Endothelial cell of umbilical vein (primary cell): ENCODE results near the gene PTPN3. TPM values are rescaled to one million over a fixed set of nuclear protein-coding genes. Genes with fewer than 3 reads are reported as not detected.

Source experiments
- BruUV-seq: library from RNA; stranded (reverse); fragments of 400-500 nt; replicated peaks from 2 replicates; lab custom pipeline; 2021; lab: Mats Ljungman, UMichigan
- CTCF ChIA-PET: fragments of 300-600, 350-600 bp; sonication (Branson Sonifier 250); formaldehyde crosslinking; loops from one replicate; lab custom pipeline; 2021; ENCODE audit warnings: antibody characterized with exemption, inconsistent platforms; lab: Charles Lee
- POLR2A ChIA-PET: fragments of 300-600, 350-600 bp; sonication (Branson Sonifier 250); formaldehyde crosslinking; loops from one replicate; lab custom pipeline; 2021; ENCODE audit warnings: antibody characterized with exemption, inconsistent platforms; lab: Charles Lee
- DNase-seq: peaks from one replicate; pipeline ENCODE4 v3.0.0-alpha.2; 2011; ENCODE audit warnings: low read depth, low spot score
- FAIRE-seq: peaks from 2 replicates; lab custom pipeline; 2011; peaks lifted over from hg19 to GRCh38; lab: Jason Lieb, UNC
- H2AFZ ChIP-seq: 2 replicates; pipeline ENCODE4 v1.6.0; 2012; ENCODE audit warnings: low read depth, low read length, control low read depth, inconsistent platforms
- H3K27ac ChIP-seq: 2 replicates; pipeline ENCODE4 v1.5.1; 2011; ENCODE audit warnings: low read depth, mild to moderate bottlenecking, control low read depth, low read length, moderate library complexity; ENCODE audit not compliant: insufficient read depth
- H3K27me3 ChIP-seq, 2 experiments: 2 replicates each; pipeline versions ENCODE4 v1.6.0 to v1.6.1; 2011; ENCODE audit warnings: low read length in 2 of 2, mixed read lengths in 1 of 2; ENCODE audit not compliant: control insufficient read depth in 2 of 2, insufficient read depth in 2 of 2
- H3K36me3 ChIP-seq, 2 experiments: 2 replicates in 1 of 2; 3 replicates in 1 of 2; pipeline ENCODE4 v1.5.1; 2011; ENCODE audit warnings: low read length in 2 of 2, mild to moderate bottlenecking in 1 of 2, moderate library complexity in 1 of 2; ENCODE audit not compliant: control insufficient read depth in 2 of 2, insufficient read depth in 2 of 2; ENCODE audit errors: extremely low read depth in 1 of 2
- H3K4me1 ChIP-seq: 3 replicates; pipeline ENCODE4 v1.5.1; 2011; ENCODE audit warnings: mild to moderate bottlenecking, low read length; ENCODE audit not compliant: control insufficient read depth, insufficient read depth; ENCODE audit errors: extremely low read depth
- H3K4me2 ChIP-seq: 2 replicates; pipeline ENCODE4 v1.6.1; 2011; ENCODE audit warnings: low read length, control low read depth, mixed read lengths; ENCODE audit not compliant: insufficient read depth
- H3K4me3 ChIP-seq, 3 experiments: fragments of 200-600 bp in 1 of 3; sonication (generic), shearing (Covaris generic) in 1 of 3; replicated peaks in 1 of 3; 2 replicates each; pipeline ENCODE4 v1.5.1; 2011 to 2016; ENCODE audit warnings: control low read depth in 3 of 3, low read length in 3 of 3, mild to moderate bottlenecking in 2 of 3, inconsistent platforms in 1 of 3, low read depth in 1 of 3, moderate library complexity in 1 of 3; ENCODE audit not compliant: insufficient read depth in 1 of 3
- H3K79me2 ChIP-seq: 2 replicates; pipeline ENCODE4 v1.6.0; 2012; ENCODE audit warnings: low read length, inconsistent platforms; ENCODE audit not compliant: control insufficient read depth, insufficient read depth
- H3K9ac ChIP-seq: replicated peaks from 2 replicates; pipeline ENCODE3; 2011; ENCODE audit warnings: low read length, control low read depth; ENCODE audit not compliant: insufficient read depth; ENCODE audit errors: extremely low read depth
- H3K9me1 ChIP-seq: replicated peaks from 3 replicates; pipeline ENCODE4 v1.6.0; 2011; ENCODE audit warnings: mild to moderate bottlenecking, low read length; ENCODE audit not compliant: control insufficient read depth, insufficient read depth; ENCODE audit errors: extremely low read depth
- H3K9me3 ChIP-seq: replicated peaks from 2 replicates; pipeline ENCODE4 v1.5.1; 2012; ENCODE audit warnings: low read length, inconsistent platforms; ENCODE audit not compliant: control insufficient read depth, insufficient read depth
- H4K20me1 ChIP-seq: replicated peaks from 2 replicates; pipeline ENCODE3; 2011; ENCODE audit warnings: mild to moderate bottlenecking, low read length; ENCODE audit not compliant: control insufficient read depth, insufficient read depth; ENCODE audit errors: extremely low read depth
- EZH2 ChIP-seq: IDR thresholded peaks from 2 replicates; pipeline ENCODE4 v1.6.1; 2012; ENCODE audit warnings: borderline replicate concordance, low read depth, mild to moderate bottlenecking, moderate library complexity, low read length, inconsistent platforms; ENCODE audit not compliant: severe bottlenecking
- FOS ChIP-seq: IDR thresholded peaks from 2 replicates; pipeline ENCODE4 v1.6.1; 2011; ENCODE audit warnings: mild to moderate bottlenecking, low read length, moderate library complexity, borderline replicate concordance; ENCODE audit not compliant: insufficient read depth
- GATA2 ChIP-seq: IDR thresholded peaks from 2 replicates; pipeline ENCODE4 v1.7.0; 2011; ENCODE audit warnings: low read depth, mild to moderate bottlenecking, moderate library complexity, mixed read lengths, low read length; ENCODE audit not compliant: insufficient read length, insufficient read depth
- JUN ChIP-seq: IDR thresholded peaks from 2 replicates; pipeline ENCODE4 v1.6.1; 2011; ENCODE audit warnings: borderline replicate concordance, low read depth; ENCODE audit not compliant: insufficient read length, insufficient read depth
- MYC ChIP-seq: IDR thresholded peaks from one replicate; pipeline ENCODE4 v1.6.1; 2011; ENCODE audit warnings: mild to moderate bottlenecking, low read depth, low read length
- POLR2A ChIP-seq: IDR thresholded peaks from 2 replicates; pipeline ENCODE4 v1.6.1; 2012; ENCODE audit warnings: low read depth, mild to moderate bottlenecking, control low read depth, low read length
- POLR2AphosphoS5 ChIP-seq: IDR thresholded peaks from 2 replicates; pipeline ENCODE4 v1.6.1; 2012; ENCODE audit warnings: low read depth, mild to moderate bottlenecking, control low read depth, low read length, moderate library complexity; ENCODE audit not compliant: insufficient read depth
- dilution Hi-C: fragments of 300-500 bp; cut with MboI; formaldehyde crosslinking; loops from one replicate; pipeline ENCODE4 v1.15.0; 2019; ENCODE audit warnings: low sequenced_read_pairs; ENCODE audit not compliant: extremely low pct_ligation_motif_present
- intact Hi-C: fragments of 100-400 bp; cut with micrococcal nuclease; formaldehyde crosslinking; loops from one replicate; pipeline ENCODE4 v1.10.0; 2022
- microRNA-seq: library from miRNA; unstranded; fragments of <30 nt; microRNA quantifications from one replicate; pipeline ENCODE4 v1.2.0, GENCODE V29; 2021; ENCODE audit warnings: borderline number of aligned reads, borderline replicate concordance
- polyA plus RNA-seq, 4 experiments: library from polyadenylated mRNA; depleted of rRNA in 3 of 4; stranded (reverse) in 3 of 4; unstranded in 1 of 4; fragments of >200 nt; gene quantifications; 2 replicates each; pipeline versions ENCODE4 v1.2.1 to v1.2.3, GENCODE V29; 2011 to 2012; ENCODE audit warnings: missing spikeins in 1 of 4
- small RNA-seq: library from RNA; depleted of rRNA; stranded (forward); fragments of <200 nt; gene quantifications from one replicate; pipeline ENCODE3, GENCODE V24; 2012; ENCODE audit warnings: low replicate concordance, low read depth; ENCODE audit not compliant: insufficient read depth, insufficient read length
- total RNA-seq: library from RNA; stranded (reverse); gene quantifications from 2 replicates; pipeline ENCODE4 v1.2.3, GENCODE V29; 2021
- TF ChIP-seq, protein P1 (sequence below), 2 donors: IDR thresholded peaks; 1 replicate in 1 of 2; 2 replicates in 1 of 2; pipeline ENCODE4 v1.5.1; 2011; ENCODE audit warnings: low read length in 2 of 2, mild to moderate bottlenecking in 2 of 2, moderate library complexity in 2 of 2, control low read depth in 1 of 2, inconsistent platforms in 1 of 2, low read depth in 1 of 2; ENCODE audit not compliant: insufficient read depth in 1 of 2; ENCODE audit errors: extremely low read depth in 1 of 2
- TF ChIP-seq, protein P2 (sequence below): IDR thresholded peaks from 2 replicates; pipeline ENCODE4 v1.6.1; 2011; ENCODE audit not compliant: insufficient read depth, insufficient read length

PTPN3 gene
- total and polyA plus RNA-seq, 2 donors (not counting 3 experiments of a cell fraction or from before 2014, with no cell fraction given) = 0.01 TPM; not detected in 1

DNA sequence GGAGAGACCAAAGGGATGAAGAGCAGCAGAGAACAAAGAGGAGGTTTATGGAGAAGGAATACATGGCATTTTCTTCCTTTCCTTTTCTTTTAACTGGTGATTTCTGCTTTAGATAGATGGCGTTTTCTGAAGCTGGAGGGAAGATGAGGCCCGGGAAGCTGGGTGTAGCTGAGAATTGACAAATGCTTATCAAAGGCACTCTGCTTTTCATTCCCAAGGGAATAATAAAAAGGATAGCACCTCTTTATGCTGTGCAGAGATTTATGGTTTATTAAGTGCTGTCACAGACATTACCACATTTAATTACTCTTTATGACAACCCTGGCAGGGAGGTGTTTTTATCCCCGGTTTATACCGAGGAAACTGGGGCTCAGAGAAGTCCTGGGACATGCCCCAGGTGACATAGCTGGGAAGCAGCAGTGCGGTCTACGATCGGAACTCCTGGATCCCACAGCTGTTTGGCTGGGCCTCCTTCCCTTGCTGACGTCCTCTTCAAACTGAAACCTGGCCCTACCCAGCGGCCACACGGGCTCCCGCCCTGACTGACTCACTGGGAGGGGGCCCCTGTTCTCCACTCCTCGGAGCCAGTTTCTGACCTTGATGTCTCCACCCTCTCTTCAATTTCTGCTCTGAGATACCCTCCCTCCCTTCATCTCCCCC is 169.0 kb downstream of the PTPN3 start:
- Histone ChIP-seq H3K27me3 (peaks cover 1 to 3% of the 10 kb centered on the region in 2 experiments), H3K27ac (no peak overlapping the region), H3K9ac (no peak overlapping the region), H3K36me3 (no peaks in the 10 kb centered on the region), H3K9me3 (no peaks in the 10 kb centered on the region), H3K4me2 (no peak overlapping the region), H3K4me1 (no peaks in the 10 kb centered on the region), H3K4me3 (no peak overlapping the region), H3K9me1 (no peaks in the 10 kb centered on the region), H2AFZ (no peak overlapping the region), H3K79me2 (no peaks in the 10 kb centered on the region), H4K20me1 (no peaks in the 10 kb centered on the region)
- dilution Hi-C loops = no loop called here
- CTCF ChIA-PET = interaction anchor here (0.6 kb wide), 2 partner anchors 9 to 22 kb away, joined by 3 to 4 read pairs; no protein-coding TSS in a partner anchor
- no peak for FAIRE-seq
- BruUV-seq = no TSS peak
- intact Hi-C loops = loop anchor here (10.0 kb wide), 1 partner anchor 394 kb away; the partner anchor contains the start of genes ABITRAM and ELP1
- POLR2A ChIA-PET = no interaction called here
- TF ChIP-seq, protein P1, sequence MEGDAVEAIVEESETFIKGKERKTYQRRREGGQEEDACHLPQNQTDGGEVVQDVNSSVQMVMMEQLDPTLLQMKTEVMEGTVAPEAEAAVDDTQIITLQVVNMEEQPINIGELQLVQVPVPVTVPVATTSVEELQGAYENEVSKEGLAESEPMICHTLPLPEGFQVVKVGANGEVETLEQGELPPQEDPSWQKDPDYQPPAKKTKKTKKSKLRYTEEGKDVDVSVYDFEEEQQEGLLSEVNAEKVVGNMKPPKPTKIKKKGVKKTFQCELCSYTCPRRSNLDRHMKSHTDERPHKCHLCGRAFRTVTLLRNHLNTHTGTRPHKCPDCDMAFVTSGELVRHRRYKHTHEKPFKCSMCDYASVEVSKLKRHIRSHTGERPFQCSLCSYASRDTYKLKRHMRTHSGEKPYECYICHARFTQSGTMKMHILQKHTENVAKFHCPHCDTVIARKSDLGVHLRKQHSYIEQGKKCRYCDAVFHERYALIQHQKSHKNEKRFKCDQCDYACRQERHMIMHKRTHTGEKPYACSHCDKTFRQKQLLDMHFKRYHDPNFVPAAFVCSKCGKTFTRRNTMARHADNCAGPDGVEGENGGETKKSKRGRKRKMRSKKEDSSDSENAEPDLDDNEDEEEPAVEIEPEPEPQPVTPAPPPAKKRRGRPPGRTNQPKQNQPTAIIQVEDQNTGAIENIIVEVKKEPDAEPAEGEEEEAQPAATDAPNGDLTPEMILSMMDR (IDR thresholded peaks at IDR 0.05; ENCODE audit: extremely low read depth in 1 of 2, insufficient read depth in 1 of 2, low read depth in 1 of 2, low read length in 2 of 2) = no peak
- TF ChIP-seq, protein P2, sequence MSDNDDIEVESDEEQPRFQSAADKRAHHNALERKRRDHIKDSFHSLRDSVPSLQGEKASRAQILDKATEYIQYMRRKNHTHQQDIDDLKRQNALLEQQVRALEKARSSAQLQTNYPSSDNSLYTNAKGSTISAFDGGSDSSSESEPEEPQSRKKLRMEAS = no peak
- TF ChIP-seq JUN = no peak
- no peak for TF ChIP-seq FOS
- no peak for TF ChIP-seq GATA2
- no peak for TF ChIP-seq EZH2
- no peak for TF ChIP-seq MYC
- no peak for TF ChIP-seq POLR2AphosphoS5
- no peak for TF ChIP-seq POLR2A
- no peak for DNase-seq

Small RNAs within 50 kb of the gene (microRNA-seq; reads per million reads assigned to microRNA genes)
- not detected for gene MIR3927

Small RNAs within 50 kb of the gene (small RNA-seq; reads per million reads assigned to genes)
- gene MIR3927 = not detected

Other genes with a start within 250 kb of the PTPN3 start
- gene EPB41L4B, start 177.2 kb downstream of the PTPN3 start, total RNA-seq = 0.15 and 0.23 TPM in 2 replicates
- 0.10 and 0.11 TPM in 2 replicates for gene EPB41L4B, start 177.2 kb downstream of the PTPN3 start, polyA plus RNA-seq